Thoracic aorta (tissue), 2 donors: ENCODE measurements around the gene CTNNA3. TPM values are rescaled to one million over a fixed set of nuclear protein-coding genes. Genes with fewer than 3 reads are reported as not detected.
"Not testable (repeated sequence)": the region's sequence is repeated elsewhere in the genome, so short reads cannot be mapped to it uniquely, and the experiment has no call there.

Experiments
- ATAC-seq: fragments of 150-250 bp; one replicate; pipeline ENCODE4 v1.8.0; 2017; ENCODE audit warnings: low read depth; ENCODE audit not compliant: insufficient number of reproducible peaks, low FRiP score
- DNase-seq: peaks from one replicate; pipeline ENCODE4 v3.0.0-alpha.2; 2020; ENCODE audit warnings: low spot score
- H3K27ac ChIP-seq, 2 donors: fragments of 200-600 bp; sonication (generic); 1 replicate in 1 of 2; 2 replicates in 1 of 2; pipeline ENCODE4 v1.5.1; 2016; ENCODE audit warnings: mild to moderate bottlenecking in 2 of 2, moderate library complexity in 2 of 2
- H3K27me3 ChIP-seq: fragments of 200-600 bp; sonication (generic); replicated peaks from 2 replicates; pipeline ENCODE4 v1.6.0; 2016; ENCODE audit warnings: mild to moderate bottlenecking; ENCODE audit not compliant: insufficient read depth
- H3K36me3 ChIP-seq: fragments of 200-600 bp; sonication (generic); one replicate; pipeline ENCODE4 v1.5.1; 2016
- H3K4me1 ChIP-seq, 2 donors: fragments of 200-600 bp; sonication (generic); 1 replicate in 1 of 2; 2 replicates in 1 of 2; pipeline versions ENCODE4 v1.5.1 to v1.6.0; 2016; ENCODE audit warnings: low read depth in 2 of 2, mild to moderate bottlenecking in 1 of 2; ENCODE audit not compliant: control insufficient read depth in 1 of 2
- H3K4me3 ChIP-seq: fragments of 200-600 bp; sonication (generic); 2 replicates; pipeline ENCODE4 v1.5.1; 2016; ENCODE audit warnings: mild to moderate bottlenecking
- H3K9me3 ChIP-seq: fragments of 200-600 bp; sonication (generic); 2 replicates; pipeline ENCODE4 v1.5.1; 2016
- total RNA-seq, 2 donors: library from RNA; depleted of rRNA; stranded (reverse); fragments of >200 nt; gene quantifications; one replicate each; pipeline versions ENCODE4 v1.1.0 to v1.2.3, GENCODE V29; 2016
- TF ChIP-seq, protein P1 (sequence below): fragments of 200-600 bp; sonication (generic); IDR thresholded peaks from one replicate; pipeline ENCODE4 v1.5.1; 2019; ENCODE audit warnings: antibody characterized with exemption

CTNNA3 gene
- total RNA-seq, 2 donors from 2014 or later: 0.95 to 1.2 TPM

DNA sequence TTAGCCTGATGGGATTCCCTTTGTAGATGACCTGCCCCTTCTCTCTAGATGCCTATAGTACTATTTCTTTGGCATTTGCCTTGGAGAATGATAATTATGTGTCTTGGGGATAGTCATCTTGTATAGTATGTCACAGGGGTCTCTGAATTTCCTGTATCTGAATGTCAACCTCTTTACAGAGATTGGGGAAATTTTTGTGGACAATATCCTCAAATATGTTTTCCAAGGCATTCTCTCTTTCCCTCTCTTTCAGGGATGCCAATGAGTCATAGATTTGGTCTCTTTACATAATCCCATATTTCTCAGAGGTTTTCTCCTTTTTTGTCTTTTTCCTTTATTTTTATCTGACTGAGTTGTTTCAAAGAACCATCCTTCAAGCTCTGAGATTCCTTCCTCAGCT, 99.4 kb downstream of the CTNNA3 start:
- ATAC-seq (no peak), DNase-seq (no peak)
- no peaks in the 10 kb centered on the region for H3K4me1 ChIP-seq
- no peaks in the 10 kb centered on the region for H3K36me3 ChIP-seq
- no peak overlapping the region for H3K4me3 ChIP-seq
- no peaks in the 10 kb centered on the region for H3K9me3 ChIP-seq
- TF ChIP-seq, protein P1, sequence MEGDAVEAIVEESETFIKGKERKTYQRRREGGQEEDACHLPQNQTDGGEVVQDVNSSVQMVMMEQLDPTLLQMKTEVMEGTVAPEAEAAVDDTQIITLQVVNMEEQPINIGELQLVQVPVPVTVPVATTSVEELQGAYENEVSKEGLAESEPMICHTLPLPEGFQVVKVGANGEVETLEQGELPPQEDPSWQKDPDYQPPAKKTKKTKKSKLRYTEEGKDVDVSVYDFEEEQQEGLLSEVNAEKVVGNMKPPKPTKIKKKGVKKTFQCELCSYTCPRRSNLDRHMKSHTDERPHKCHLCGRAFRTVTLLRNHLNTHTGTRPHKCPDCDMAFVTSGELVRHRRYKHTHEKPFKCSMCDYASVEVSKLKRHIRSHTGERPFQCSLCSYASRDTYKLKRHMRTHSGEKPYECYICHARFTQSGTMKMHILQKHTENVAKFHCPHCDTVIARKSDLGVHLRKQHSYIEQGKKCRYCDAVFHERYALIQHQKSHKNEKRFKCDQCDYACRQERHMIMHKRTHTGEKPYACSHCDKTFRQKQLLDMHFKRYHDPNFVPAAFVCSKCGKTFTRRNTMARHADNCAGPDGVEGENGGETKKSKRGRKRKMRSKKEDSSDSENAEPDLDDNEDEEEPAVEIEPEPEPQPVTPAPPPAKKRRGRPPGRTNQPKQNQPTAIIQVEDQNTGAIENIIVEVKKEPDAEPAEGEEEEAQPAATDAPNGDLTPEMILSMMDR: no peak
- no peak overlapping the region for H3K27ac ChIP-seq
- H3K27me3 ChIP-seq: no peaks in the 10 kb centered on the region

DNA sequence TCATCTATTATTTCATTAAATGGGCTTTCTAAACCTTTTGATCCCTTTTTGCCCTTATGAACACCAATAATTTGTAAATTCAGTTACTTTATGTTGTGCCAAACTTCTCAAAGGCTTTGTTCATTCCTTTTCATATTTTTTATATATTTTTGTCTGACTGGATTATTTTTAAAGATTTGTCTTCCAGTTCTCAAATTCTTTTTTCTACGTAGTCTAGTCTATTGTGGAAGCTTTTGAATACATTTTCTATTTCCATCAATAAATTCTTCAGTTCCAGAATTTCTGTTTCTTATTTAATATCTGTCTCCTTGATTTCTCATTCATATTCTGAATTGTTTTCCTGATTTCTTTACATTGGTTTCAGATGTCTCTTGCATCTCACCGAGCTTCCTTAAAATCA, 108.2 kb downstream of the CTNNA3 start:
- ATAC-seq (no peak), DNase-seq (no peak)
- H3K27ac ChIP-seq: no peak overlapping the region
- no peak overlapping the region for H3K4me3 ChIP-seq
- H3K36me3 ChIP-seq: no peaks in the 10 kb centered on the region
- no peaks in the 10 kb centered on the region for H3K27me3 ChIP-seq
- H3K9me3 ChIP-seq: peaks cover 24% of the 10 kb centered on the region
- TF ChIP-seq, protein P1: no peak
- no peaks in the 10 kb centered on the region for H3K4me1 ChIP-seq

DNA sequence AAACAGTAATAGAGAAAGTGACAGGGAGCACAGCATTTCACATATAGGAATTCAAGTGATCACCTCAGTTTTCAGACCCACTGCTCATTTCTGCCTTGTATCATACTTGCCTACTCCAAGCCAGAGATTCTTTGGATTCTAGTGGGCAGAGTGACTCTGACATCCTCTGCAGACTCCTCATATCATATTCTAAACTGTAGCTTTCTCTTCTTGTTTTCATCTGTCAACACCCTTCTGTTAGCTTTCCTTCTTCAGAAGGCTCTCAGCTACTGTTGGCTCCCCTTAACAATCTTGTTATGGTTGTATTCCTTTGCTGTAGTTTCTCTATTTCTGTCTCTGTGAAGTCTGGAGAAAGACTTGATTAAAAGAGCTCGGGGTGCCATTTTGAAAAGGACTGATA, 120.5 kb downstream of the CTNNA3 start:
- DNase-seq: no peak

DNA sequence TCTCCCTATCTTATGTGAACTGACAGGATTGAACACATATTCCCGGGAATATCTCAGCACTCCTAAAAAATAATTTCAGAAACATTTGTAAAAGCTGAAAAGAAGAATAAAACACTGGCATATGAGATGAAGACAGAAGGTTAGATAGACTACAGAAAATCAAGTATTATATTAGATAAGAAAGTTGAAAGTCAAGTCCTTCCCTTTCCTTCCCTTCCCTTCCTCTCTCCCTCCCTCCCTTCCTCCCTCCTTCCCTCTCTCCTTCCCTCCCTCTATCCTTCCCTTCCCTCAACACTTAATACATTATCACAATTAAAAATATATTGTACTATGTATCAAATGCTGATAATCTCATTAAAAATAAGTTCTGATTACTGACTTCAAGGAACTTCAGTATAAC, 122.5 kb downstream of the CTNNA3 start:
- Histone ChIP-seq H3K27ac (no peak overlapping the region), H3K27me3 (no peaks in the 10 kb centered on the region), H3K4me1 (no peaks in the 10 kb centered on the region), H3K4me3 (no peak overlapping the region), H3K9me3 (no peaks in the 10 kb centered on the region), H3K36me3 (no peaks in the 10 kb centered on the region)
- DNase-seq (no peak), ATAC-seq (no peak)
- TF ChIP-seq, protein P1: no peak

More for the DNA sequence above, 120.5 kb downstream of the CTNNA3 start:
- TF ChIP-seq, protein P1: no peak
- no peaks in the 10 kb centered on the region for H3K4me1 ChIP-seq
- ATAC-seq: no peak
- no peaks in the 10 kb centered on the region for H3K36me3 ChIP-seq
- H3K27ac ChIP-seq: no peak overlapping the region
- H3K9me3 ChIP-seq: no peaks in the 10 kb centered on the region
- H3K27me3 ChIP-seq: no peaks in the 10 kb centered on the region
- no peak overlapping the region for H3K4me3 ChIP-seq

DNA sequence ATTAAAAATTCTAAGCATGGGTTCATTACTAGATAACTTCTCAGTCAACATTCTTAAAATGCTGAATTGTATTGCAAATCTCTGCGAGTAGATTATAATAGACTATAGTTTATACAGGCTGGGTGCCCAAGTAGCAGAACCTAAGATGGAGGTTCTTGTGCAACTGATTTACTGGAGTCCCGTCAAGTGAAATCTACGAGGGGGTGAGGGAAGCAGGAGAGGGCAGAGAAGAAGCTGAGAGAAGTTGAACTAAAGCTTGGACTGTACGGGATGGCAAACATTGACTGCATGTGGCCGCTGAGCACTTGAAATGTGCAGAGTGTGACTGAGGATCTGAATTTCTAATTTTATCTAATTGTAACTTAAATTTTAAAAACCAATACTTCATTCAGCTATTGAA, 124.5 kb downstream of the CTNNA3 start:
- ATAC-seq: no peak
- TF ChIP-seq, protein P1: no peak
- DNase-seq: no peak
- no peak overlapping the region for H3K27ac ChIP-seq
- H3K9me3 ChIP-seq: no peaks in the 10 kb centered on the region
- H3K4me3 ChIP-seq: no peak overlapping the region
- no peaks in the 10 kb centered on the region for H3K4me1 ChIP-seq
- H3K36me3 ChIP-seq: no peaks in the 10 kb centered on the region
- H3K27me3 ChIP-seq: no peaks in the 10 kb centered on the region

DNA sequence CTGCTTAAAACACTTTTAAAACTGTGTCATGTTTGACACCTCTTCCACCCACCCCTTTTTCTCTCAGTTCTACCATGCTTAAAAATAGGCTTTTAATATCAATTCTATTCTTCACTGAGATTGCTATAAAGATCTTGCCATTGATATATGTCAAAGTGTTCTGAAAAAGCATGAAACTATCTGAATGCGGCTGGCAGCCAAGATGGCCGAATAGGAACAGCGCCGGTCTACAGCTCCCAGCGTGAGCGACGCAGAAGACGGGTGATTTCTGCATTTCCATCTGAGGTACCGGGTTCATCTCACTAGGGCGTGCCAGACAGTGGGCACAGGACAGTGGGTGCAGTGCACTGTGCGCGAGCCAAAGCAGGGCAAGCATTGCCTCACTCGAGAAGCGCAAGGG, 137.7 kb downstream of the CTNNA3 start:
- ATAC-seq, H3K36me3 ChIP-seq, H3K9me3 ChIP-seq, H3K27me3 ChIP-seq, DNase-seq, H3K4me3 ChIP-seq, H3K27ac ChIP-seq, H3K4me1 ChIP-seq: not testable (repeated sequence)
